ENCODE measurements around the gene SMIM13.
A peak's percentile ranks its signal among the peaks of the same experiment; 100 is the strongest.

The SMIM13 gene

DNA sequence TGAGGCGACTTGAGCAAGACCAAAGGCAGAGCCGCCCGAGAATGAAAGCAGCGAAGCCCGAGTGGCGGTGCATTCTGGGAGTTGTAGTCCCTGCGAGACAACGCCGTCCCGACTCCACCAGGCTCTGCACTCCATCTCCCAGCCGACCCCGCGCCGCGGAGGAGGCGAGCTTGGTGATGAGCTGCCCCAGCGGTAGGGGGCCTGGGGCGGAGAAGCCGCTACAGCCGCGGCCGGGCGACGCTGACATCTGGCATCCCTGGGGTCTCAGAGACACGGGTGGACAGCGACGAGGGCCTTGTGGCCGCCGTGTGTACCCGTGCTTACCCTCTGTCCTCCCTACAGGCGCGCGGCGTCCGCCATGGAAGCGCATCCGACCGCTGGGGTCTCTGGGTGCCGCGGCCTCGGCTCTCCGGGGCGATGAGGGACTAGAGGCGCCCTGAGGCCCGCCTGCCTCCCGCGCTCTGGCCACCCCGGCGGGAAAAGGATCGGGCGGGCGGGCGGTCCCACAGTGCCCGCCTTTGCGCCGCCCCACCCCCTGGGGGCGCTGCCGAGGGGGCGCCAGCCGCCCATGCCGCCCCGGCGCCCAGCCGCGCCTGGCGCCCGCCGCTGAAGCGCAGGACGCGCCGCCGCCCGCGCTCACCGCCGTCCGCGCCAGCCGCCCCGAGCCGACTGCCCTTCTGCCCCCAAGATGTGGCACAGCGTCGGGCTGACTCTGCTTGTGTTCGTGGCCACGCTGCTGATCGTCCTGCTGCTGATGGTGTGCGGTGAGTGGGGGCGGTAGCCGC lies at the start of gene SMIM13:
Gene SMIM13, plus strand, starts transcription at position 209 of the 785 bp plus-strand sequence. Its CDS starts 480 bp downstream, at position 689.
- peak; percentile 99 for DNase-seq

DNA sequence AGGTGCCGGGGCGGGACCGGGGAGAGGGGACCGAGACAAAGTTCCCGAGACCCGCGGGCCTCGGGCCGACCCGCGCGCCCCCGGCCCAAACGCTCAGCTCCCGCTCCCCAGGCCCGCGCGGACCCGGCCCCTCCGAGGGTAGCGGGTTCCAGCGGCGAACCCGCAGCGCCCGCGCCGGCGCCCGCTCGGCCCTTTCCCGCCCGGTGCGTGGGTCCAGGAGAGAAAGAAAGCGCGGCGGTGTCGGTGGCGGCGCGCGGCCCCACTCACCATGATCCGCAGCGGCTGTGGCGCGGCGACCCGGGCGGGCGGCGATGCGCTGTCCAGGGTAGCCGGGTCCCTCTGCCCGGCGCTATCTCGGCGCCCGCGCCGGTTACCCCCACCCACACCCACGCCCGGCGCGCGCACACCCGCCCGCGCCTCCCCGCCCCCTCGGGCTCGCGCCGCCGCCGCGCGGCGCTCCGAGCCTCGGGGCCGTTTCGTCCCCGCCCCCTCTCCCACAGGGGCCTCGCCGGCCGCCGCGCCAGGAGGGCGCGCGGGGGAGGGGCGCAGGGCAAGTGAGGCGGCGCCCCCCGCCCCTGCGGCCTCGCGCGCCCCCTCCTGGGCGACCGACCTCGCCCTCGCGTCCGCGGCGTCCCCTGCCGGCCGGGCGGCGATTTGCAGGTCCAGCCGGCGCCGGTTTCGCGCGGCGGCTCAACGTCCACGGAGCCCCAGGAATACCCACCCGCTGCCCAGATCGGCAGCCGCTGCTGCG lies 49.5 kb upstream of the SMIM13 start, which contains the start of gene ELOVL2:
Gene ELOVL2, minus strand, starts transcription at position 345 of the 751 bp plus-strand sequence. Its CDS starts 75 bp downstream, at position 270.
- peak; percentile 68 for DNase-seq

DNA sequence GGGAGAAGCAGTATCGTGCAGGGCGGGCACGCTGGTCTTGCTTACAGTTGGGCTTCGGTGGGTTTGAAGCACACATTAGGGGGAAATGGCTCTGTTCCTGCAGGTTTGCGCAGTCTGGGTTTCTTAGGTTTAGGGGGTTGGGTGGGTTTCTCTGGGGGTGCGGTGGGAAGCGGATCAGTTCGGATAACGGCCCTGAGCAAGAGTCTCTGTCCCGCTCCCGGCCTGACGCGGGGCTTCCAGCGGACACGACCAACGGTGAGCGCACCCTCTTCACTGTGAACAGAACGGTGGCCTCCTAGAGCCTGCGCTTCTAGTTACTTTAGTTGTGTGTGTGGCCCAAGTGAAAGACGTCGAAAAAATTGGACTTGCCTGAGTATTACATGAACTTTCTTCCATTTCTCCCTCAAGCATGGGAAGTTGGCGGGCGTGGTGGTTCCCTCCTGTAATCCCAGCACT lies 48.9 kb upstream of the SMIM13 start:
- DNase-seq = no peak

DNA sequence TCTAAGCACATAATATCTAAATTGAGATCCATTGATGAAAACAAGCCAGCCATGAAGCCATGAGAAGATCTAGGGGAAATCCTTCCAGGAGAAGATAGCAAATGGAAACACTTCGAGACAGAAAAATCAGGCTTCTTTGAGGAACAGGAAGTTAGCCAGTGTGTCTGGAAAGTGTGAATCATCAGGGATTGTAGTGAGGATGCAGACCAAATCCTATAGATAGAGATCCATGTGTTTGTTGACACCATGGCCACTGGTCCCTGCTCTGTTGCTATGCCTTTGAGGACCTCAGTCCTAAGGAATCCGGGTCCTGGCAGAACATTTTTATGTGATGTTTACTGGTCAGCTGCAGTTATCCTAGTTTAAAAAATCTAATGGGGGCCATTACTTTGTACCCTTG lies 42.9 kb upstream of the SMIM13 start:
- no peak for DNase-seq

DNA sequence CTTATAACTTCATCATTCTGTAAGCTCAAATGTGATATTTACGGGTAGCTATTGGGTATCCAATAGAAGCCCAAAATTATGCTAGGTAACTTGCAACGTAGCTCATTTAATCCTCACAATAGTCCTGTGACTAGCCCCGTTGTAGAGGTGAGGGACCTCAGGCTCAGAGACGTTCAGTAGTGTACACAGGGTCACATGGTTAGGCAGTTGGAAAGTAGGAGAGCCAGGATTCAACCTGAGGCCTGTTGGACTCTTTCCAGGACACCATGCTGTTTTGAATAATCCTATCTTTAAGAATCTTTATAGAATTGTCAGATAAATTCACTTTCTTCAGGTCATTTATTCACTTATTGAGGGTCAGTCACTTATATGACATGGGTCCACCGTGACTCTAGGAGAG lies 40.3 kb upstream of the SMIM13 start:
- DNase-seq = no peak

DNA sequence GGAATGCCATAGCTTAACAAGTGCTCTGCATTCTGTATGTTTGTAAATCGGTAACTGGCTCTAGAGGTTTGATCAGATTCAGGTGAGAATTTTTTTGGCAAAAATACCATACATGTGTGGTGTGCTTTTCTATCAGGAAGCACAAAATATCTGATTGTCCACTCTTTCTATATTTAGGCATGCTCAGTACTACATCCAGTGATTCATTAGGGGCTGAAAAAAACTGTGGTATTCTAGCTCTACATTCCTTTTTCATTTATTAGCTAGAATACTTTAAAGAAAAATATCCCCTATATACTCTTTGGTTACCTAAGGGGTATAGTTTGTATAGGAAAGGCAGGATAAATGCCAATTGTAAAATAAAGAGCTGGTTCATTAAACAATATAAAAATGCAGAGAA lies 38.9 kb upstream of the SMIM13 start:
- DNase-seq = no peak

GRCh38 chr6:11055127-11055627 lies 38.5 kb upstream of the SMIM13 start:
- DNase-seq = no peak

DNA sequence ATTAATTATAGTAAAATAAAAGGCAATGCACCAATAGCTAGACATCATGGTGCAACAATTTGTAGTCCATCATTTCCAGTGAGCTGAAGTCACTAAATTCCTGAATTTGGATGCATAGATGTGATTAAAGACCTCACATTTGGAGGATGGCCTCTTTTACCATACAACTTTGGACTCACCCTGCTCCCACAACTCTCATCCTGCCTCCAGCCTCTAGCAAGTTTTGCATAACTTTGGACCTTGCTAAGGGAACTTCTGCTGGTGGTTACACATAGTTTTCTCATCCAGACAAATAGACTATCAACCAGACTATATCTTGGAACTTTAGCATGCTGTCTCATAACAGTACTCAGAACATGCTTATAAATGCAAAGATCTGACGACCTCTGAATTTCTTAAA lies 36.8 kb upstream of the SMIM13 start:
- DNase-seq = no peak

- no peak for DNase-seq
Observed at GRCh38 chr6:11058406-11058805, 35.2 kb upstream of the SMIM13 start.

DNA sequence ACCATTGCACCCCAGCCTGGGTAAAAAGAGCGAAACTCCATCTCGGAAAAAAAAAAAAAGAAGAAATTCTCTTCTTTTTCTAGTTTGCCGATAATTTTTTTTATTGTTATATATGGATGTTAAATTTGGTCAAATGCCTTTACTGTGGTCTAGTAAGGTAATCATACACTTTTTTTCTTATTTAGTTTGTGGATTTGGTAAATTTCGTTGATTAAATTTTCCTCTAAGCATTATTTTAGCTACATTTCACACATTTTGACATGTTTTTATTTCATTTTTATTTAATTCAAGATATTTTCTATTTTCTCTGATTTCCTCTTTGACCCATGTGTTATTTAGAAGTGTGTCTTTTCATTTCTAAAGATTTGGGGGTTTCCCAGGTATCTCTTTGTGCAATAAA lies 31.6 kb upstream of the SMIM13 start:
- DNase-seq = no peak

DNA sequence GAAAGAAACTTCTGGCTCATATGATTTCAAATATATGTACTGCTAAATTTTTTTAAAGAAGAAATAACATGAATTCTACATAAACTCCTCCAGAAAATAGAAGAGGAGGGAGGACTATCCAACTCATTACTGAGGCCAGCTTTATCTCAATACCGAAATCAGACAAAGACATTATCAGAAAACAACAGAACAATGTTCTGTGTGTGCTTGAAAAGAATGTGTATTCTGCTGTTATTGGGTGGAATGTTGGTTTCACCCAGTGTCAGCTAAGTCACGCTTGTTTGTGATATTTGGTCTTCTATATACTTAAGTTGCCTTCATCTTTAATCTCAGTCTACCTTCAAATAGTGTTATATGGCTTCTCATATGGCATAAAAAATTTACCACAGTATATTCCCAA lies 30.9 kb upstream of the SMIM13 start:
- no peak for DNase-seq

DNA sequence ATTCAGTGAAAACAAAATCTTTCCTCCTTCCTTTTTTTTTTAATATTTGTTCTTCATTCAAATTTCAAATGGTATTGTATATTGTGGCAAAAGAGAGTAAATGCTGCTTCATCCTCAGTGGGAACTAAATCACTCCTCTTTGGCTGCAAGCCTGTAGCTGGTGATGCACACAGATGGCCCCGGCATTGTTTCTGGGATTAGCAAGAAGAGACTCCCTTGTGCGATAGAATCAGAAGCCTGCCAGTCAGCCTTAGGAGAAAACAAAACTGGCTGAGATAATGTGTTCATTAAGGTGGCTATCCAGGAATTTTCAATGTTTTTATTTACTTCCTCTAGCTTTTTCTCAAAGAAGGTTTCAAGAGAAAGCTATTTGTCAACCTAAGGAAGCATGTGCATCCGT lies 28.8 kb upstream of the SMIM13 start:
- no peak for DNase-seq

- no peak for DNase-seq
Observed at GRCh38 chr6:11065436-11066202, 28.0 kb upstream of the SMIM13 start.

DNA sequence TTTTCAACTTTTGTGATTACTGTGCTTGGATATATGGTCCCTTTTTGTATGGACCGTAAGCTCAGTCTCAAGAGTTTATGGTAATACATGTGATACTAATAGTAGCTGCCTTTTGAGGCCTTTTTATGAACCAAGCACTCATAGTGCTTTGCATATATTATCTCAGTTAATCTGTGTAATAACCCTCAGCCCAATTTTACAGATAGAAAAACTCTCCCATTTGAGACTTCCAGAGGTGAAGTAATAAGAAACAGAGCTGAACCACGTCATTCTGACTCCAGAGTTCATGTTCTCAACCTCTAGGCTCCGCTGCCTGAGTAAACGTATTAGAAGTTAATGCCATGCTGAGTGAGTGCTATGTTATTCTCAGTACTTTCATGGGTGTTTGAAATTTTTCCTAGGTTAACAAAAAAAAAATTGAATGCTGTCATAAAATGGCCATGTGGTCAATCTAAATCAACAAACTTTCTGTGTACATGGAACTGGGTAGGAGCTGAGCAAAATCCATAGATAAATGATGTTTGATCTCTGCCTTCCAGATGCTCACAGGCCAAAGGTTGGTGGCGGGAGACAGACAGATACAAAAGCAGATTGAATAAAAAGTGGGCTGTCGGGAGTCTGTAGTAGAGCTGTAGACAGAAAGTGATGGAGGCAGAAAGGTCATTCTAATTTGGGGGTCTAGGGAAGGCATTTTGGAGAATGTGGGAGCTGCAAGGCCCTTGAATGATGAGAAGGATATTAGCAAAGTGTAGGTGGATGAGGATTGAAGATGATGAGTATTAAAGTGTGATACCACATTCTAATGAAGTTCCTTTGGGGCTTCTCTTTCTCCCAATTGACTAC lies 26.9 kb upstream of the SMIM13 start:
- no peak for DNase-seq

DNA sequence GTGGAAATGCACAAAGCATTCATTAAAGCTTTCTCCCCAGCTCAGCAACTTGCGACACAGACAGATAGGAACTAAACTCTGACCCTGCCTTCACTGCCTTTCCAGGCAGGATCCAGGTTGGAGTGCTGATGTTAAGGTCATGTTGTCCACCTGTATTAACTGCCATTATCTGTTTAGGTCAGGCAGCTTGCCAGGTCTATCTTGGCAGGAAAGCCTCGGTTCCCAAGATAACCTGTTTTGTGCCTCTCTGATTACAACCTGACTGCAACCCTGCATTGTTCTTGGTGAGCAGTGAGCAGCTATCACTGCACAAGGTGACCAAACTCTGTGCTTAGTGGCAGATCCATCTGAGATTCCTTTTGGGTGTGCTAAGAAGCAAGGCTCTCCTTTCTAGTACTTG lies 26.3 kb upstream of the SMIM13 start:
- no peak for DNase-seq

- DNase-seq = peak; percentile 20
Observed at GRCh38 chr6:11069760-11070159, 23.9 kb upstream of the SMIM13 start.

- DNase-seq = no peak
Observed at GRCh38 chr6:11072101-11072500, 21.5 kb upstream of the SMIM13 start.

DNA sequence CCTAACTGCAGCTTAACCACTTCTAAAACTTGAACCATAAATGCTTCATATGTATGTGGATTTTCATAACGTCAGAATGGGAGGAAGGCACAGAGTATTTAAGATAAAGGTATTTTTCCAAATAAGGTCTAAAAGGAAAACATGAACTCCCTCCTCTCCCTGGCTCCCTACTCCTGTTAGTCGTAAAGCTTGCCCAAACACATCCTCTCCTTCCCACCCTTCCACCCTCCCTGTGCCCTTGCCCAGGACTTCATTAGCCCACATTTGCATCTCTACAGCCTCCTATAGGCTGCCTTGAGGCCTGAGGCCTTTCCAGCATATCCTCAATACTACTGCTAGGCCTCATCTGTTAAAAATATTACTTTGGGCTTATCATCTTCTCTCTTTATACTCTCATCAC lies 17.1 kb upstream of the SMIM13 start:
- DNase-seq = no peak

GRCh38 chr6:11078266-11078665 lies 15.4 kb upstream of the SMIM13 start:
- peak; percentile 41 for DNase-seq

GRCh38 chr6:11080296-11080695 lies 13.3 kb upstream of the SMIM13 start:
- DNase-seq = no peak

DNA sequence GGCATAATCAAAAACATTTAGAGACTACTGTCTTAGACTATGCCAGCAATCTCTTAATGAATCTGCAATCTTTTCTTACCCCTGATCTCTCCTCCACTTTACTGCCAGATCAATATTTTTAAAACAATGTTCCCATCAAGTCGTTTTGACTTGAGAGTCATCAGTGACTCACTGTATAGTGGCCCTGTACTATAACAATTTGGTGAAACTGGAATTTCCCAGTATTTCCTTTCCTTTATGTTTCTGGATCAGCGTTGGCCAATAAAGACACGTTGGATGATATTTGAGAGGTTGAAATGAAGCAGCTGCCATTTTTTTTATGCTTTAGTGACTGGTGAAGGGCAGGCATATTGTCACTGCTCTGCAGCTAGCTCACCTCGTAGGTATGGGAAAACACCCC lies 10.1 kb upstream of the SMIM13 start:
- no peak for DNase-seq

DNA sequence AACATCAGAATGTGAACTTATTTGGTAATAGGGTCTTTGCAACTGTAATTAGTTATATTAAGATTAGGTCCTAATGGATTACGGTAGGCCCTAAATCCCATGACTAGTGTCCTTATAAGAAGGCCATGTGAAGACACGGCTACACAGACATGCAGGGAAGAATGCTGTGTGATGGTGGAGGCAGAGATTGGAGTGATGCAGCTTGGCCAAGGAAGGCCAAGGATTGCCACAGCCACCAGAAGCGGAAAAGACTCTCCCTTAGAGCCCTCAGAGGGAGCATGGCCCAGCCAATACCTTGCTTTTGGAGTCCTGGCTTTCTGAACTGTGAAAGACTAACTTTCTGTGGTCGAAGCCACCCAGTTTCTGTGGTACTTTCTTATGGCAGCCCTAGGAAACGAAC lies 9.7 kb upstream of the SMIM13 start:
- no peak for DNase-seq

All from hematopoietic multipotent progenitor cell treated with erythropoietin and hydrocortisone succinate and interleukin-3 and kit ligand, for 4 days (in vitro differentiated cells).